HCT116 (cell line): ENCODE measurements around the gene SLC27A4. TPM values are rescaled to one million over a fixed set of nuclear protein-coding genes. Genes with fewer than 3 reads are reported as not detected.

Experiments used
- ATAC-seq: fragments of 200-7000 bp; cut with Tn5 transposase; 2 replicates; pipeline ENCODE4 v1.9.1; 2020; ENCODE audit warnings: mild to moderate bottlenecking, moderate library complexity
- BruUV-seq: library from RNA; stranded (reverse); fragments of 400-500 nt; replicated peaks from 2 replicates; lab custom pipeline; 2021; lab: Mats Ljungman, UMichigan
- CTCF ChIA-PET: fragments of 300-600 bp; sonication (Branson Sonifier 250); formaldehyde crosslinking; loops from one replicate; lab custom pipeline; 2021; ENCODE audit warnings: antibody characterized with exemption; lab: Charles Lee
- POLR2A ChIA-PET: fragments of 300-600, 350-600 bp; sonication (Branson Sonifier 250); formaldehyde crosslinking; loops from one replicate; lab custom pipeline; 2021; ENCODE audit warnings: antibody characterized with exemption; lab: Charles Lee
- RAD21 ChIA-PET, 2 experiments: fragments of 300-600 bp; sonication (Branson Sonifier 250); formaldehyde crosslinking; loops; one replicate each; lab custom pipeline; 2023; ENCODE audit warnings: low total read pairs in 2 of 2; ENCODE audit not compliant: uncharacterized antibody in 2 of 2, unreplicated experiment in 2 of 2, low non-redundant PET in 1 of 2; lab: Charles Lee
- DNase-seq: peaks from one replicate; pipeline ENCODE4 v3.0.0-alpha.2; 2010; ENCODE audit warnings: low read depth, low spot score
- H2AFZ ChIP-seq: fragments of 200-600 bp; shearing (Covaris generic), sonication (generic); 2 replicates; pipeline ENCODE4 v1.6.1; 2017; ENCODE audit warnings: low read depth, mixed run types, mixed read lengths, antibody characterized with exemption, low read length; ENCODE audit not compliant: poor library complexity, severe bottlenecking
- H3K27ac ChIP-seq: 2 replicates; pipeline ENCODE4 v1.5.1; 2012; ENCODE audit warnings: low read depth, low read length
- H3K27me3 ChIP-seq: fragments of 200-600 bp; sonication (generic); 2 replicates; pipeline ENCODE4 v1.6.1; 2016; ENCODE audit warnings: mixed run types, low read length, mixed read lengths; ENCODE audit not compliant: insufficient read depth
- H3K36me3 ChIP-seq, 2 experiments: fragments of 200-500 bp in 1 of 2; fragments of 200-600 bp in 1 of 2; sonication (Bioruptor generic) in 1 of 2; sonication (generic) in 1 of 2; 2 replicates each; pipeline versions ENCODE4 v1.5.1 to v1.6.1; 2014 to 2016; ENCODE audit warnings: low read length in 2 of 2, inconsistent platforms in 1 of 2, mixed read lengths in 1 of 2, mixed run types in 1 of 2; ENCODE audit not compliant: insufficient read depth in 2 of 2, control insufficient read depth in 1 of 2
- H3K4me1 ChIP-seq, 2 experiments: fragments of 200-600 bp in 1 of 2; sonication (generic) in 1 of 2; 2 replicates each; pipeline versions ENCODE4 v1.5.1 to v1.6.1; 2012 to 2017; ENCODE audit warnings: low read length in 2 of 2, inconsistent platforms in 1 of 2, mild to moderate bottlenecking in 1 of 2, mixed read lengths in 1 of 2, mixed run types in 1 of 2, moderate library complexity in 1 of 2; ENCODE audit not compliant: insufficient read depth in 2 of 2, control insufficient read depth in 1 of 2
- H3K4me2 ChIP-seq: fragments of 200-600 bp; sonication (generic); 2 replicates; pipeline ENCODE4 v1.6.1; 2017; ENCODE audit warnings: mixed run types, low read length, mixed read lengths
- H3K4me3 ChIP-seq, 2 experiments: fragments of 200-600 bp in 1 of 2; sonication (generic) in 1 of 2; replicated peaks in 1 of 2; 2 replicates each; pipeline ENCODE4 v1.5.1; 2011 to 2016; ENCODE audit warnings: low read length in 2 of 2, control low read depth in 1 of 2, low read depth in 1 of 2, mild to moderate bottlenecking in 1 of 2, mixed read lengths in 1 of 2, mixed run types in 1 of 2
- H3K79me2 ChIP-seq: fragments of 200-600 bp; sonication (generic); 2 replicates; pipeline ENCODE4 v1.6.1; 2017; ENCODE audit warnings: mild to moderate bottlenecking, mixed run types, low read length, moderate library complexity, mixed read lengths; ENCODE audit not compliant: insufficient read depth
- H3K9ac ChIP-seq: fragments of 200-600 bp; sonication (generic); 2 replicates; pipeline ENCODE4 v1.6.1; 2016; ENCODE audit warnings: low read length, mixed read lengths
- H3K9me2 ChIP-seq: fragments of 200-600 bp; sonication (generic), shearing (Covaris generic); 2 replicates; pipeline ENCODE4 v1.6.1; 2017; ENCODE audit warnings: mixed run types, mild to moderate bottlenecking, moderate library complexity; ENCODE audit not compliant: insufficient read depth
- H3K9me3 ChIP-seq, 2 experiments: fragments of 200-500 bp in 1 of 2; fragments of 200-600 bp in 1 of 2; sonication (Bioruptor generic) in 1 of 2; sonication (generic) in 1 of 2; 2 replicates each; pipeline ENCODE4 v1.6.1; 2014 to 2017; ENCODE audit warnings: low read length in 2 of 2, mixed read lengths in 2 of 2, inconsistent platforms in 1 of 2, low read depth in 1 of 2, mild to moderate bottlenecking in 1 of 2, mixed run types in 1 of 2, moderate library complexity in 1 of 2; ENCODE audit not compliant: control insufficient read depth in 1 of 2, insufficient read depth in 1 of 2
- H4K20me1 ChIP-seq: fragments of 200-600 bp; sonication (generic), shearing (Covaris generic); 2 replicates; pipeline ENCODE4 v1.6.1; 2017; ENCODE audit warnings: mixed run types, mild to moderate bottlenecking, moderate library complexity; ENCODE audit not compliant: insufficient read depth
- CEBPB ChIP-seq: IDR thresholded peaks from 2 replicates; pipeline ENCODE4 v1.6.1; 2012; ENCODE audit warnings: low read depth
- ELF1 ChIP-seq: IDR thresholded peaks from 2 replicates; pipeline ENCODE4 v1.6.1; 2012; ENCODE audit warnings: low read depth, borderline replicate concordance
- FOSL1 ChIP-seq: IDR thresholded peaks from 2 replicates; pipeline ENCODE4 v1.6.1; 2012; ENCODE audit warnings: low read depth
- JUND ChIP-seq: IDR thresholded peaks from 2 replicates; pipeline ENCODE4 v1.6.1; 2012
- RAD21 ChIP-seq: IDR thresholded peaks from 2 replicates; pipeline ENCODE4 v1.6.1; 2012; ENCODE audit warnings: low read depth, mild to moderate bottlenecking
- SRF ChIP-seq: IDR thresholded peaks from 2 replicates; pipeline ENCODE4 v1.6.1; 2012; ENCODE audit warnings: low read depth
- YY1 ChIP-seq: IDR thresholded peaks from 2 replicates; pipeline ENCODE4 v1.6.1; 2011; ENCODE audit warnings: low read length, low read depth, moderate library complexity, mild to moderate bottlenecking; ENCODE audit not compliant: insufficient replicate concordance; ENCODE audit errors: extremely low read depth
- ZBTB33 ChIP-seq: IDR thresholded peaks from 2 replicates; pipeline ENCODE4 v1.6.1; 2011; ENCODE audit warnings: mild to moderate bottlenecking, low read length, moderate library complexity; ENCODE audit not compliant: insufficient replicate concordance; ENCODE audit errors: extremely low read depth
- ZFX ChIP-seq: fragments of 450-650 bp; IDR thresholded peaks from 2 replicates; pipeline ENCODE4 v1.6.1; 2017
- intact Hi-C: fragments of 100-400 bp; cut with micrococcal nuclease; formaldehyde crosslinking; loops from 2 replicates; pipeline ENCODE4 v1.10.0; 2022
- total RNA-seq: library from RNA; stranded (reverse); gene quantifications from one replicate; pipeline ENCODE4 v1.2.1, GENCODE V29; 2021; ENCODE audit not compliant: unreplicated experiment
- TF ChIP-seq, protein P1 (sequence below): IDR thresholded peaks from 2 replicates; pipeline ENCODE4 v1.6.1; 2012; ENCODE audit warnings: low read depth

The SLC27A4 gene
- total RNA-seq, 1 experiment from 2014 or later = 33.9 TPM

DNA sequence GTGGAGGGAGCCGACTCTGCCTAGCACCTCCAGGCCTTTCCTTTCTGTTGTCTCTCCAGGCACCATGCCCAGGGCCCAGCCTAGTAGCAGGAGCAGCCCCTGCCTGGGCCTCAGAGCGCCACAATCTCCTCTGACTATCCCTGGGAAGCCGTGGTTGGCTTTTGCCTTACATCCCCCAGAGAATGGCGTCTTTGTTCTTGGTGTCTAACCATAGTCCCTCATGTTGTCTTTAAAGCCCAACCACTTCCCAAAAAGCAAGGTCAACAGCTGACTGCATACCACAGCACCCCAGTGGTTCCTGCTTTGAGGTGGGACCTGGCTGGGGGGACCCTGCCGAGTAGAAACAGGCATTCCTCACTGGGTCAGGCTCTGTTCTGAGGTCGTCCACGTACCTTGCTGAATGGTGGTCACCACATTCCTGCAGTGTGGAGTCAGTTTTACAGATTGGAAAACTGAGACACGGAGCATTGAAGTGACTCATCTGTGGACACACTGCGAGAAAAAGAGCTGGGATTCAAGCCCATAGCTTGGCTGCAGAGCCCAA, 66.6 kb downstream of the SLC27A4 start:
- no peak overlapping the region for H3K27ac ChIP-seq
- TF ChIP-seq ZFX (no peak), CEBPB (no peak), YY1 (no peak), FOSL1 (no peak)
- TF ChIP-seq, all 23 proteins: peak for 0
- no peaks in the 10 kb centered on the region for H3K9me3 ChIP-seq
- ATAC-seq (no peak), DNase-seq (no peak)
- no TSS peak for BruUV-seq
- peaks cover 0 to 5% of the 10 kb centered on the region in 2 experiments; a peak in 1 of 4 replicates for H3K4me1 ChIP-seq
- no peaks in the 10 kb centered on the region for H3K36me3 ChIP-seq
- ChIA-PET CTCF (interaction anchor here (1.0 to 1.1 kb wide), 2 partner anchors 14 to 111 kb away, joined by 3 to 4 read pairs; partner anchors contain the start of gene CERCAM), POLR2A (interaction anchor here (0.6 kb wide), 2 partner anchors 479 to 518 kb away, joined by 3 to 4 read pairs; no protein-coding TSS in a partner anchor), RAD21 (no interaction called here)
- H3K9me2 ChIP-seq = no peaks in the 10 kb centered on the region
- H3K9ac ChIP-seq = no peak overlapping the region
- no peaks in the 10 kb centered on the region for H3K79me2 ChIP-seq
- no peaks in the 10 kb centered on the region for H3K27me3 ChIP-seq
- H4K20me1 ChIP-seq = no peaks in the 10 kb centered on the region
- intact Hi-C loops = no loop called here
- H2AFZ ChIP-seq = no peak overlapping the region
- H3K4me2 ChIP-seq = no peak overlapping the region
- no peak overlapping the region for H3K4me3 ChIP-seq

GRCh38 chr9:128408963-128409431, 68.7 kb downstream of the SLC27A4 start:
- BruUV-seq = no TSS peak
- H3K27ac ChIP-seq = no peak overlapping the region
- H3K4me3 ChIP-seq = no peak overlapping the region
- H3K36me3 ChIP-seq = no peaks in the 10 kb centered on the region
- no peaks in the 10 kb centered on the region for H3K27me3 ChIP-seq
- no peak for DNase-seq
- intact Hi-C loops = no loop called here
- H4K20me1 ChIP-seq = no peaks in the 10 kb centered on the region
- CTCF ChIA-PET = no interaction called here
- ATAC-seq = no peak
- no peaks in the 10 kb centered on the region for H3K9me3 ChIP-seq
- H3K9ac ChIP-seq = no peak overlapping the region
- no peaks in the 10 kb centered on the region for H3K9me2 ChIP-seq
- H2AFZ ChIP-seq = no peak overlapping the region
- H3K4me2 ChIP-seq = no peak overlapping the region
- peaks cover 0 to 5% of the 10 kb centered on the region in 2 experiments; a peak in 1 of 4 replicates for H3K4me1 ChIP-seq
- RAD21 ChIA-PET = no interaction called here
- TF ChIP-seq, protein P1, sequence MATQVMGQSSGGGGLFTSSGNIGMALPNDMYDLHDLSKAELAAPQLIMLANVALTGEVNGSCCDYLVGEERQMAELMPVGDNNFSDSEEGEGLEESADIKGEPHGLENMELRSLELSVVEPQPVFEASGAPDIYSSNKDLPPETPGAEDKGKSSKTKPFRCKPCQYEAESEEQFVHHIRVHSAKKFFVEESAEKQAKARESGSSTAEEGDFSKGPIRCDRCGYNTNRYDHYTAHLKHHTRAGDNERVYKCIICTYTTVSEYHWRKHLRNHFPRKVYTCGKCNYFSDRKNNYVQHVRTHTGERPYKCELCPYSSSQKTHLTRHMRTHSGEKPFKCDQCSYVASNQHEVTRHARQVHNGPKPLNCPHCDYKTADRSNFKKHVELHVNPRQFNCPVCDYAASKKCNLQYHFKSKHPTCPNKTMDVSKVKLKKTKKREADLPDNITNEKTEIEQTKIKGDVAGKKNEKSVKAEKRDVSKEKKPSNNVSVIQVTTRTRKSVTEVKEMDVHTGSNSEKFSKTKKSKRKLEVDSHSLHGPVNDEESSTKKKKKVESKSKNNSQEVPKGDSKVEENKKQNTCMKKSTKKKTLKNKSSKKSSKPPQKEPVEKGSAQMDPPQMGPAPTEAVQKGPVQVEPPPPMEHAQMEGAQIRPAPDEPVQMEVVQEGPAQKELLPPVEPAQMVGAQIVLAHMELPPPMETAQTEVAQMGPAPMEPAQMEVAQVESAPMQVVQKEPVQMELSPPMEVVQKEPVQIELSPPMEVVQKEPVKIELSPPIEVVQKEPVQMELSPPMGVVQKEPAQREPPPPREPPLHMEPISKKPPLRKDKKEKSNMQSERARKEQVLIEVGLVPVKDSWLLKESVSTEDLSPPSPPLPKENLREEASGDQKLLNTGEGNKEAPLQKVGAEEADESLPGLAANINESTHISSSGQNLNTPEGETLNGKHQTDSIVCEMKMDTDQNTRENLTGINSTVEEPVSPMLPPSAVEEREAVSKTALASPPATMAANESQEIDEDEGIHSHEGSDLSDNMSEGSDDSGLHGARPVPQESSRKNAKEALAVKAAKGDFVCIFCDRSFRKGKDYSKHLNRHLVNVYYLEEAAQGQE = no peak
- TF ChIP-seq RAD21 = no peak
- no peak for TF ChIP-seq ZBTB33
- no peak for TF ChIP-seq JUND
- TF ChIP-seq ELF1 = no peak
- no peak for TF ChIP-seq SRF
- TF ChIP-seq, all 23 proteins: peak for 0
- H3K79me2 ChIP-seq = no peaks in the 10 kb centered on the region
- POLR2A ChIA-PET = no interaction called here
